Esophagus squamous epithelium (tissue), 4 donors: ENCODE data around the gene EMD.

Experiments
- POLR2A ChIP-seq, 4 donors: fragments of 450-650 bp; IDR thresholded peaks; one replicate each; pipeline ENCODE4 v1.6.1; 2017; ENCODE audit warnings: antibody characterized with exemption in 4 of 4, mild to moderate bottlenecking in 4 of 4, moderate library complexity in 3 of 4
- TF ChIP-seq, protein P1 (sequence below), 6 experiments: fragments of 450-650 bp in 4 of 6; fragments of 200-600 bp in 2 of 6; sonication (generic) in 2 of 6; IDR thresholded peaks; one replicate each; pipeline ENCODE4 v1.5.1; 2016 to 2019; ENCODE audit warnings: antibody characterized with exemption in 6 of 6, mild to moderate bottlenecking in 4 of 6, moderate library complexity in 4 of 6

DNA sequence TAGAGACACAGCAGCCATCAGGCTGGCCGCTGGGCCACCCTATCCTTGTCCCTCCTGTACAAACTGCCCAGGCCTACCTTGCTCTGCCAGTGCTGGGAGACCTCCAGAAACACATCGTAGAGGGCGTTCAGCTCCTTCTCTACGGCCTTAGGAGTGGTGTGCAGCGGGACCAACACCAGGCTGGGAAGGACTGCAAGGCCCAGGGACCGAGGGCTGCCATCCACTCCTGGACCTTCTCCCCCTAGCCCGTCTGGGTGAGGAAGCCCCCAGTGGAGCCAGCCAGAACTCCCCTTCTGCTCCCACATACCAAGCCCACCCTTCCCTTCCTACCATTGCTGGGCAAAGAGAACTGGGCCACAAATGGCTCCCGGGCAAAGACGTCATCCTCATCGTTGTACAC lies 24.1 kb downstream of the EMD start:
- TF ChIP-seq, protein P1, sequence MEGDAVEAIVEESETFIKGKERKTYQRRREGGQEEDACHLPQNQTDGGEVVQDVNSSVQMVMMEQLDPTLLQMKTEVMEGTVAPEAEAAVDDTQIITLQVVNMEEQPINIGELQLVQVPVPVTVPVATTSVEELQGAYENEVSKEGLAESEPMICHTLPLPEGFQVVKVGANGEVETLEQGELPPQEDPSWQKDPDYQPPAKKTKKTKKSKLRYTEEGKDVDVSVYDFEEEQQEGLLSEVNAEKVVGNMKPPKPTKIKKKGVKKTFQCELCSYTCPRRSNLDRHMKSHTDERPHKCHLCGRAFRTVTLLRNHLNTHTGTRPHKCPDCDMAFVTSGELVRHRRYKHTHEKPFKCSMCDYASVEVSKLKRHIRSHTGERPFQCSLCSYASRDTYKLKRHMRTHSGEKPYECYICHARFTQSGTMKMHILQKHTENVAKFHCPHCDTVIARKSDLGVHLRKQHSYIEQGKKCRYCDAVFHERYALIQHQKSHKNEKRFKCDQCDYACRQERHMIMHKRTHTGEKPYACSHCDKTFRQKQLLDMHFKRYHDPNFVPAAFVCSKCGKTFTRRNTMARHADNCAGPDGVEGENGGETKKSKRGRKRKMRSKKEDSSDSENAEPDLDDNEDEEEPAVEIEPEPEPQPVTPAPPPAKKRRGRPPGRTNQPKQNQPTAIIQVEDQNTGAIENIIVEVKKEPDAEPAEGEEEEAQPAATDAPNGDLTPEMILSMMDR (IDR thresholded peaks at IDR 0.05): no peak
- no peak for TF ChIP-seq POLR2A (IDR thresholded peaks at IDR 0.05)
